ENCODE measurements around the gene QKI.
A peak's percentile ranks its signal among the peaks of the same experiment; 100 is the strongest.

Gene QKI

DNA sequence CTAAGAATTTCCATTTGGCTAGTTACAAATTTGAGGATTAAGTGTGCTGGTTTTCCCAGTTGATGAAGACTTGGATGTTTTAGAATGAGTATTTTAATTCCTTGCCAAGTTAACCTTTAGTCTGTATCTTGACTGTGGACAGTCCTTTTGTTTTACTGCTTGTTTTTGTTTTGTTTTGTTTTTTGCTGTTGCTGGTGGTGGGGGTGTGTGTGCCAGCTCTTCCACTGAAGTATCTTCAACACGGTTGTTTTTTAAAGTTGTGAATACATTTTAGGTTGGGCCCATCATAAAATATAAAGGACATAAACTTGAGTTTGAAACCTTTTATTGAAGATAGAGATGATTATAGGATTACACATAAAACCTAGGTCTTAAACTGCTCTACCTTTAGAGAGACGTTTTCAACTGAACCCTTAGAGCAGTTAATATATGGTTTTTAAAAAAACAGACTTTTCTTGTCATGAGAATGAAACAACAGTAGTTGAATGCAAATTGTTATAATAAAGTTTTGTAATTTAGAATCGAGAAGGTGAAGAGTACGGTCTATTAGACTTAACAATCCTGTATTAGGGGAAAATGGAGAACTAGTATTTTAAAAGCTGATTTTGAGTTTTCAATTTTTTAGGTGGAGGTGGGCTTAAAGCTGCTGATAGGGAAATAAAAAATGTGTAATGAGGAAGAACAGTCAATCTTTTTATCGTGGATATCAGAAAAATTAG lies 4.0 kb downstream of the QKI start:
- Histone ChIP-seq H3K9ac (no peak overlapping the region), H3K4me3 (ENCODE audit: low read depth, low read length) (peak overlapping the region; percentile 35)

DNA sequence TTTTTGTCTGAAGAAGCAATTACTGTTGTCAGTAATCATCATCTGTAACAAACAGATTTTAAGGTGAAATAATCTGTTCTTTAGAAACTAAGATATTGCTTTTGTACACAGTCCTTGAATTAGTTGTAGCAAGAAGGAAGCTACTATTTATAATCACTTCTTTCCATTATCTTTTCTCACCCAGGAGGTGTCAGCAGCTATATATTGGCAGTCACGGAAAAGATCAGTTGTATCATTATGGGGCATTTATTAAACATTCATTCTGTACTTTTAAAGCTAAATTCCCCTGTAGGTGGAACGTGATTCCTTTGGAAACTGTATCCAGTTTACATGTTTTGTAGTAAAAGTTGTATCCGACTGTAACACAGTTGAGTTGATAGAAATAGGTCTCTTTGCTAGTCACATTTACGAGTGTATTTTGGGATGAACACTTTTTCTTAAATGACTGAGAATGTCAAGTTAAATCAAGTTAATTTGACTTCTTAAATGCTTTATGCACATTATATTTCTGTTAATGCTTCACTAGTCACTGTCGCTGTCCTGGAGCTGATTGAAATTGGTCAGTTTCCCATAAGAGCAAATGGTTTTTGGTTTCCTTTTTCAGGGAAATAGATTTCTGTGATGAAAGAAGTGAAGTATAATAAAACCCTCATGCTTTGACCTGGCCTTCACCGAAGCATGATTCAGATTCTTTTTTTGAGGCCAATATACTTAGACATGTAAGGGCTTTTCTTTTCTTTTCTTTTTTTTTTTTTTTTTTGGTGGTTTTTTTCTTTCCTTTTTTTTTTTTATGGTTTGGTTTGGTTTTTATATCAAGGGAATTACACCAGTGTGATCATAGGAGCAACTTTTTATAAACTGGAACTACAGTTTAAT lies 5.1 kb downstream of the QKI start:
- H2AFZ ChIP-seq = peak overlapping the region; percentile 30
- H3K27me3 ChIP-seq (ENCODE audit: control insufficient read depth, insufficient read depth, low read length) = no peaks in the 10 kb centered on the region
- H3K4me1 ChIP-seq = peaks cover 30% of the 10 kb centered on the region
- H3K9ac ChIP-seq = no peak overlapping the region
- peaks cover 24% of the 10 kb centered on the region for H3K79me2 ChIP-seq
- H3K4me2 ChIP-seq (ENCODE audit: low read length) = peak overlapping the region; percentile 50
- TF ChIP-seq CTCF (IDR thresholded peaks at IDR 0.05) = no peak
- no peaks in the 10 kb centered on the region for H3K36me3 ChIP-seq (ENCODE audit: control insufficient read depth, insufficient read depth, low read length)
- H3K4me3 ChIP-seq (ENCODE audit: low read depth, low read length) = peak overlapping the region; percentile 35
- H3K27ac ChIP-seq = peak overlapping the region; percentile 50
- H3K9me3 ChIP-seq (ENCODE audit: control insufficient read depth, low read length) = no peaks in the 10 kb centered on the region

More for the DNA sequence above, 4.0 kb downstream of the QKI start:
- Histone ChIP-seq H3K4me2 (ENCODE audit: low read length) (peak overlapping the region; percentile 47), H3K27ac (peak overlapping the region; percentile 50), H3K27me3 (ENCODE audit: control insufficient read depth, insufficient read depth, low read length) (no peaks in the 10 kb centered on the region), H2AFZ (no peak overlapping the region), H3K79me2 (peaks cover 21% of the 10 kb centered on the region), H3K9me3 (ENCODE audit: control insufficient read depth, low read length) (no peaks in the 10 kb centered on the region), H3K4me1 (peaks cover 23% of the 10 kb centered on the region), H3K36me3 (ENCODE audit: control insufficient read depth, insufficient read depth, low read length) (no peaks in the 10 kb centered on the region)
- no peak for TF ChIP-seq CTCF (IDR thresholded peaks at IDR 0.05)

DNA sequence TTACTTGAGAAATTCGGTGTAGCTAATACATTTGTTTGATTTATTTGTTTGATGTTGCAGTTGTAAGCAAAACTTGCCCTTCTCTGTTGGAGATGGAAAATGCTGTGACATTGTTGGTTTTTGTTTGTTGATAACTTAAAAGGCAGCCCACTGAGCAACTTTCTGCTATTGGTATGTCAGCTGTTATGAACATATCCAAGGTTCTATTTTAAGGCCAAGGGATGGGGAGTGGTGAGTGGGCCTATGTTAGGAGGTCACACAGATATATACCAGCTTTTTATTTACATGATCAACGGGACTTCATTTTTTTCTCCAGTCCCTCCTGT lies 5.7 kb downstream of the QKI start:
- no peaks in the 10 kb centered on the region for H3K36me3 ChIP-seq (ENCODE audit: control insufficient read depth, insufficient read depth, low read length)
- peaks cover 24% of the 10 kb centered on the region for H3K79me2 ChIP-seq
- H3K27me3 ChIP-seq (ENCODE audit: control insufficient read depth, insufficient read depth, low read length) = no peaks in the 10 kb centered on the region
- H3K27ac ChIP-seq = peak overlapping the region; percentile 50
- no peak overlapping the region for H2AFZ ChIP-seq
- H3K9me3 ChIP-seq (ENCODE audit: control insufficient read depth, low read length) = no peaks in the 10 kb centered on the region
- peak overlapping the region; percentile 7 for H3K4me3 ChIP-seq (ENCODE audit: low read depth, low read length)
- H3K4me2 ChIP-seq (ENCODE audit: low read length) = peak overlapping the region; percentile 50
- H3K4me1 ChIP-seq = peaks cover 30% of the 10 kb centered on the region
- H3K9ac ChIP-seq = no peak overlapping the region
- no peak for TF ChIP-seq CTCF (IDR thresholded peaks at IDR 0.05)

- Histone ChIP-seq H2AFZ (no peak overlapping the region), H3K4me2 (ENCODE audit: low read length) (no peak overlapping the region), H3K27ac (no peak overlapping the region), H3K4me1 (peaks cover 24% of the 10 kb centered on the region), H3K79me2 (peaks cover 21% of the 10 kb centered on the region), H3K9me3 (ENCODE audit: control insufficient read depth, low read length) (no peaks in the 10 kb centered on the region), H3K36me3 (ENCODE audit: control insufficient read depth, insufficient read depth, low read length) (no peaks in the 10 kb centered on the region), H3K9ac (no peak overlapping the region), H3K4me3 (ENCODE audit: low read depth, low read length) (no peak overlapping the region), H3K27me3 (ENCODE audit: control insufficient read depth, insufficient read depth, low read length) (no peaks in the 10 kb centered on the region)
- TF ChIP-seq CTCF (IDR thresholded peaks at IDR 0.05) = no peak
Observed at GRCh38 chr6:163422550-163422949, 8.0 kb downstream of the QKI start.

Data from parathyroid adenoma (tissue), 2 donors.